ENCODE results near the gene RFC5.

RFC5 gene

DNA sequence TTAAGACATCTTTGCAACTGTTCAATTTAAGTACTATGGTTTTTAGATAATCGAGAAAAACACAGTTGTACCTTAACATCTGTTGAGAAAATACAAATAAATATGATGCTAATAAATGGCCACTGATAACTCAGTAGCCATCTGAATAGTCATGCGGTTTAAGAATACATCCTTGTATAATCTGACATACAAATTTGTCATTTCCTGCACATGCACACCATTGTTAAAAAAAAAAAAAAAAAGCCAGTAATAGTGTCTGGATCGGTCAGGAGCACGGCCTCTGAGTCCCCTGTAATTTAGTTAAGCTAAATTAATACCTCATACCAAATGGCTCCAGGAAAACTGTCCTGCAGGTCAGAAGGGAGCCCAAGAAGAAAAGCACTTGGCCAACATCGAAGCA is 16.8 kb downstream of the RFC5 start:
- no peak for DNase-seq (ENCODE audit: low read depth in 1 of 2, low spot score in 1 of 2)
- no peak overlapping the region for H3K27ac ChIP-seq (replicated peaks)

GRCh38 chr12:118033902-118034301 is 17.4 kb downstream of the RFC5 start:
- TF ChIP-seq, protein P1, sequence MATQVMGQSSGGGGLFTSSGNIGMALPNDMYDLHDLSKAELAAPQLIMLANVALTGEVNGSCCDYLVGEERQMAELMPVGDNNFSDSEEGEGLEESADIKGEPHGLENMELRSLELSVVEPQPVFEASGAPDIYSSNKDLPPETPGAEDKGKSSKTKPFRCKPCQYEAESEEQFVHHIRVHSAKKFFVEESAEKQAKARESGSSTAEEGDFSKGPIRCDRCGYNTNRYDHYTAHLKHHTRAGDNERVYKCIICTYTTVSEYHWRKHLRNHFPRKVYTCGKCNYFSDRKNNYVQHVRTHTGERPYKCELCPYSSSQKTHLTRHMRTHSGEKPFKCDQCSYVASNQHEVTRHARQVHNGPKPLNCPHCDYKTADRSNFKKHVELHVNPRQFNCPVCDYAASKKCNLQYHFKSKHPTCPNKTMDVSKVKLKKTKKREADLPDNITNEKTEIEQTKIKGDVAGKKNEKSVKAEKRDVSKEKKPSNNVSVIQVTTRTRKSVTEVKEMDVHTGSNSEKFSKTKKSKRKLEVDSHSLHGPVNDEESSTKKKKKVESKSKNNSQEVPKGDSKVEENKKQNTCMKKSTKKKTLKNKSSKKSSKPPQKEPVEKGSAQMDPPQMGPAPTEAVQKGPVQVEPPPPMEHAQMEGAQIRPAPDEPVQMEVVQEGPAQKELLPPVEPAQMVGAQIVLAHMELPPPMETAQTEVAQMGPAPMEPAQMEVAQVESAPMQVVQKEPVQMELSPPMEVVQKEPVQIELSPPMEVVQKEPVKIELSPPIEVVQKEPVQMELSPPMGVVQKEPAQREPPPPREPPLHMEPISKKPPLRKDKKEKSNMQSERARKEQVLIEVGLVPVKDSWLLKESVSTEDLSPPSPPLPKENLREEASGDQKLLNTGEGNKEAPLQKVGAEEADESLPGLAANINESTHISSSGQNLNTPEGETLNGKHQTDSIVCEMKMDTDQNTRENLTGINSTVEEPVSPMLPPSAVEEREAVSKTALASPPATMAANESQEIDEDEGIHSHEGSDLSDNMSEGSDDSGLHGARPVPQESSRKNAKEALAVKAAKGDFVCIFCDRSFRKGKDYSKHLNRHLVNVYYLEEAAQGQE (IDR thresholded peaks at IDR 0.05; ENCODE audit: insufficient replicate concordance, low read depth) = no peak
- TF ChIP-seq, protein P2, sequence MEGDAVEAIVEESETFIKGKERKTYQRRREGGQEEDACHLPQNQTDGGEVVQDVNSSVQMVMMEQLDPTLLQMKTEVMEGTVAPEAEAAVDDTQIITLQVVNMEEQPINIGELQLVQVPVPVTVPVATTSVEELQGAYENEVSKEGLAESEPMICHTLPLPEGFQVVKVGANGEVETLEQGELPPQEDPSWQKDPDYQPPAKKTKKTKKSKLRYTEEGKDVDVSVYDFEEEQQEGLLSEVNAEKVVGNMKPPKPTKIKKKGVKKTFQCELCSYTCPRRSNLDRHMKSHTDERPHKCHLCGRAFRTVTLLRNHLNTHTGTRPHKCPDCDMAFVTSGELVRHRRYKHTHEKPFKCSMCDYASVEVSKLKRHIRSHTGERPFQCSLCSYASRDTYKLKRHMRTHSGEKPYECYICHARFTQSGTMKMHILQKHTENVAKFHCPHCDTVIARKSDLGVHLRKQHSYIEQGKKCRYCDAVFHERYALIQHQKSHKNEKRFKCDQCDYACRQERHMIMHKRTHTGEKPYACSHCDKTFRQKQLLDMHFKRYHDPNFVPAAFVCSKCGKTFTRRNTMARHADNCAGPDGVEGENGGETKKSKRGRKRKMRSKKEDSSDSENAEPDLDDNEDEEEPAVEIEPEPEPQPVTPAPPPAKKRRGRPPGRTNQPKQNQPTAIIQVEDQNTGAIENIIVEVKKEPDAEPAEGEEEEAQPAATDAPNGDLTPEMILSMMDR (IDR thresholded peaks at IDR 0.05; ENCODE audit: insufficient read depth, low read length) = no peak
- TF ChIP-seq POLR2AphosphoS5 (IDR thresholded peaks at IDR 0.05; ENCODE audit: low read depth) = no peak
- TF ChIP-seq SPI1 (IDR thresholded peaks at IDR 0.05; ENCODE audit: borderline replicate concordance, low read depth) = no peak
- no peak for TF ChIP-seq GABPA (IDR thresholded peaks at IDR 0.05; ENCODE audit: low read depth)
- Histone ChIP-seq H3K4me3 (replicated peaks; ENCODE audit: insufficient read depth, low read length) (no peak overlapping the region), H3K27me3 (ENCODE audit: insufficient read depth, poor library complexity, severe bottlenecking) (no peaks in the 10 kb centered on the region), H3K27ac (replicated peaks) (no peak overlapping the region)
- DNase-seq (ENCODE audit: low read depth in 1 of 2, low spot score in 1 of 2) = no peak

More for the DNA sequence above, 16.8 kb downstream of the RFC5 start:
- no peaks in the 10 kb centered on the region for H3K27me3 ChIP-seq (ENCODE audit: insufficient read depth, poor library complexity, severe bottlenecking)
- H3K4me3 ChIP-seq (replicated peaks; ENCODE audit: insufficient read depth, low read length) = no peak overlapping the region
- TF ChIP-seq, protein P1 (IDR thresholded peaks at IDR 0.05; ENCODE audit: insufficient replicate concordance, low read depth) = no peak
- TF ChIP-seq, protein P2 (IDR thresholded peaks at IDR 0.05; ENCODE audit: insufficient read depth, low read length) = no peak
- TF ChIP-seq POLR2AphosphoS5 (IDR thresholded peaks at IDR 0.05; ENCODE audit: low read depth) = no peak
- TF ChIP-seq SPI1 (IDR thresholded peaks at IDR 0.05; ENCODE audit: borderline replicate concordance, low read depth) = no peak
- no peak for TF ChIP-seq GABPA (IDR thresholded peaks at IDR 0.05; ENCODE audit: low read depth)

GRCh38 chr12:118034429-118035189 is 18.1 kb downstream of the RFC5 start:
- TF ChIP-seq, protein P1 (IDR thresholded peaks at IDR 0.05; ENCODE audit: insufficient replicate concordance, low read depth) = no peak
- no peak for TF ChIP-seq GABPA (IDR thresholded peaks at IDR 0.05; ENCODE audit: low read depth)
- TF ChIP-seq POLR2AphosphoS5 (IDR thresholded peaks at IDR 0.05; ENCODE audit: low read depth) = no peak
- TF ChIP-seq SPI1 (IDR thresholded peaks at IDR 0.05; ENCODE audit: borderline replicate concordance, low read depth) = no peak
- TF ChIP-seq, protein P2 (IDR thresholded peaks at IDR 0.05; ENCODE audit: insufficient read depth, low read length) = no peak
- Histone ChIP-seq H3K27me3 (ENCODE audit: insufficient read depth, poor library complexity, severe bottlenecking) (no peaks in the 10 kb centered on the region), H3K4me3 (replicated peaks; ENCODE audit: insufficient read depth, low read length) (no peak overlapping the region), H3K27ac (replicated peaks) (no peak overlapping the region)
- no peak for DNase-seq (ENCODE audit: low read depth in 1 of 2, low spot score in 1 of 2)

All from HL-60 (cell line).